ENCODE data around the gene ST8SIA6. TPM values are rescaled to one million over a fixed set of nuclear protein-coding genes. Genes with fewer than 3 reads are reported as not detected.

ST8SIA6 gene
- total and polyA plus RNA-seq, 10 of the 15 experiments (the other 5 are each of a cell fraction or from before 2014, with no cell fraction given): 0.22 TPM; not detected in 9

GRCh38 chr10:17349717-17350116, 104.7 kb downstream of the ST8SIA6 start:
- Histone ChIP-seq H3K9me3 (replicated peaks; ENCODE audit: control insufficient read depth, insufficient read depth, low read length) (no peaks in the 10 kb centered on the region), H3K79me2 (ENCODE audit: control insufficient read depth, insufficient read depth, low read length) (no peaks in the 10 kb centered on the region), H3K27me3 (replicated peaks in 1 of 2; ENCODE audit: control insufficient read depth in 2 of 2, insufficient read depth in 2 of 2, low read length in 1 of 2) (no peaks in the 10 kb centered on the region), H3K27ac (ENCODE audit: control insufficient read depth, insufficient read depth) (no peak overlapping the region), H3K9ac (ENCODE audit: control insufficient read depth, insufficient read depth, low read length) (no peak overlapping the region), H3K36me3 (ENCODE audit: control insufficient read depth in 2 of 2, insufficient read depth in 2 of 2, low read length in 1 of 2) (no peaks in the 10 kb centered on the region), H3K4me1 (ENCODE audit: control insufficient read depth, insufficient read depth, low read length) (no peaks in the 10 kb centered on the region), H3K4me3 (no peak overlapping the region), H4K20me1 (ENCODE audit: control insufficient read depth, insufficient read depth) (no peaks in the 10 kb centered on the region), H2AFZ (ENCODE audit: control insufficient read depth, low read depth, low read length) (no peak overlapping the region), H3K4me2 (ENCODE audit: control insufficient read depth, insufficient read depth) (no peak overlapping the region)
- RAD21 ChIA-PET (ENCODE audit: unreplicated experiment): no interaction called here
- FAIRE-seq: no peak
- SMC1A ChIA-PET (ENCODE audit: uncharacterized antibody, unreplicated experiment): interaction anchor here (1.0 kb wide), 1 partner anchor 59 kb away, joined by 3 read pairs; no protein-coding TSS in a partner anchor
- no peak for DNase-seq (ENCODE audit: low read depth, low spot score)
- CTCF ChIA-PET: no interaction called here
- TF ChIP-seq SUPT20H (IDR thresholded peaks at IDR 0.05; ENCODE audit: borderline replicate concordance, control insufficient read depth, low read depth, low read length) (no peak), SRF (IDR thresholded peaks at IDR 0.05; ENCODE audit: low read depth in 2 of 2, low read length in 2 of 2) (no peak), PAX8 (IDR thresholded peaks at IDR 0.05) (no peak), SP1 (IDR thresholded peaks at IDR 0.05; ENCODE audit: low read depth, low read length) (no peak)
- ATAC-seq: no peak
- POLR2A ChIA-PET: no interaction called here
- WGBS (ENCODE audit: insufficient coverage, insufficient replicate concordance, low lambda C conversion rate, missing lambda C conversion rate): 71% methylated on average over 1 of the region's 1 CpG
- intact Hi-C loops (cut with micrococcal nuclease; ENCODE audit: unreplicated experiment) (no loop called here), in situ Hi-C loops (cut with MboI) (no loop called here)
- no TSS peak for BruUV-seq (replicated peaks)

DNA sequence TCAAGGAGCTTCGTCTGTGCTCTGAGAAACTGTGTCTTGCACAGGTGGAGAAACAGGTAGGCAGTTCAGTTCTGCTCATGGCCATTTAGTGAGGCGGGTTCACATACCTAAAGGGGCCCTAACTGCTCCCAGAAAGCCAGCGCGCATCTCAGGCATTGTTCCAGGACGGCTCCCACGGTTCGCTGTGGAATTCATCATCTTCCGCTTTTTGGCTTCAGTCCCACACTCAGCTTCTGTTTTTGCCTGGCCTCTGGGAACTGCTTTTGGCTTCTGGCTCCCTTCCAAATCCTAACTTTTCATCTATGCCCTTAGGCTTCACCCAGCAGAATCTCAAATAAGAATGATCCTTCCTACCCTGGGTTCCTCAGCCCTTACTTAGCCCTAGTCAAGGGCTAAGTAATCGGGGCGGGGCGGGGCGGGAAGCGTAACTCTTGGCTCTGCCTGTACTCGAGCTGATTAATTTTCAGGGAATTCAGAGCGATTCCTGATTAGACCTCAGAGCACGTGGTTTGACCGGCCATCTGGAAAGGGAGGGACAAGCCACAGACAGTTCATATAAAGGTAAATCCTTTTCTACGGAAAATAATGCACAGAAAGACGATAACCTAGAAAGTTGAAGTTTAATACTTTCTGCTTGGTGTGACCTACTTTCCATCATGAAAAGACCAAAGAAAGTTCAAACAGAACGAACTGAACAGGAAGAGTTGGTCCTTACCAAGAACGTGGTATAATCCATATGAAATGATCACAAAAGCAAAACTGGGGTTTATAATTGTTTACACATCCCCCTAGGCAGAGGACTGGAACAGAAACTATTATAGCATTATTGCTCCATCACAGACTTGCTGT, 105.7 kb downstream of the ST8SIA6 start:
- CTCF ChIA-PET: no interaction called here
- no peak for ATAC-seq

More for the DNA sequence above, 105.7 kb downstream of the ST8SIA6 start:
- SMC1A ChIA-PET (ENCODE audit: uncharacterized antibody, unreplicated experiment): no interaction called here
- Histone ChIP-seq H3K4me2 (ENCODE audit: control insufficient read depth, insufficient read depth) (no peak overlapping the region), H3K9me3 (replicated peaks; ENCODE audit: control insufficient read depth, insufficient read depth, low read length) (no peaks in the 10 kb centered on the region), H3K27me3 (replicated peaks in 1 of 2; ENCODE audit: control insufficient read depth in 2 of 2, insufficient read depth in 2 of 2, low read length in 1 of 2) (no peaks in the 10 kb centered on the region), H3K4me3 (no peak overlapping the region), H3K36me3 (ENCODE audit: control insufficient read depth in 2 of 2, insufficient read depth in 2 of 2, low read length in 1 of 2) (no peaks in the 10 kb centered on the region), H4K20me1 (ENCODE audit: control insufficient read depth, insufficient read depth) (no peaks in the 10 kb centered on the region), H3K79me2 (ENCODE audit: control insufficient read depth, insufficient read depth, low read length) (no peaks in the 10 kb centered on the region), H3K4me1 (ENCODE audit: control insufficient read depth, insufficient read depth, low read length) (no peaks in the 10 kb centered on the region), H2AFZ (ENCODE audit: control insufficient read depth, low read depth, low read length) (no peak overlapping the region), H3K27ac (ENCODE audit: control insufficient read depth, insufficient read depth) (no peak overlapping the region), H3K9ac (ENCODE audit: control insufficient read depth, insufficient read depth, low read length) (no peak overlapping the region)
- FAIRE-seq (no peak), DNase-seq (ENCODE audit: low read depth, low spot score) (no peak)
- in situ Hi-C loops (cut with MboI) (no loop called here), intact Hi-C loops (cut with micrococcal nuclease; ENCODE audit: unreplicated experiment) (no loop called here)
- RAD21 ChIA-PET (ENCODE audit: unreplicated experiment): no interaction called here
- no TSS peak for BruUV-seq (replicated peaks)
- 50% methylated on average over 21 of the region's 21 CpGs for WGBS (ENCODE audit: insufficient coverage, insufficient replicate concordance, low lambda C conversion rate, missing lambda C conversion rate)
- TF ChIP-seq ZBED1 (IDR thresholded peaks at IDR 0.05; ENCODE audit: borderline replicate concordance) (no peak), WRNIP1 (IDR thresholded peaks at IDR 0.05; ENCODE audit: borderline replicate concordance, low read depth, low read length) (no peak), SPI1 (IDR thresholded peaks at IDR 0.05; ENCODE audit: borderline replicate concordance, insufficient read depth, low read depth, low read length) (no peak), NFYB (IDR thresholded peaks at IDR 0.05; ENCODE audit: insufficient read depth, low read depth, low read length) (no peak), TCF12 (IDR thresholded peaks at IDR 0.05; ENCODE audit: low read depth, low read length) (no peak), BRCA1 (IDR thresholded peaks at IDR 0.05; ENCODE audit: low read depth, low read length) (no peak), HDAC2 (IDR thresholded peaks at IDR 0.05) (no peak), ZNF274 (IDR thresholded peaks at IDR 0.05; ENCODE audit: insufficient read depth, insufficient read length) (no peak), NR2C1 (IDR thresholded peaks at IDR 0.05) (no peak)
- POLR2A ChIA-PET: no interaction called here

Data from GM12878 (cell line).